GM19099 (cell line): Measurements from ENCODE around the gene GUK1.

ENCODE experiments used
- POLR2A ChIP-seq: IDR thresholded peaks from 3 replicates; pipeline ENCODE4 v1.6.1; 2011; ENCODE audit warnings: low read depth; ENCODE audit not compliant: insufficient read length; ENCODE audit errors: extremely low read depth

Gene GUK1

GRCh38 chr1:228168563-228169270, 28.6 kb downstream of the GUK1 start:
- TF ChIP-seq POLR2A: no peak

GRCh38 chr1:228169345-228169744, 29.3 kb downstream of the GUK1 start:
- no peak for TF ChIP-seq POLR2A

- no peak for TF ChIP-seq POLR2A
These were observed 30.6 kb downstream of the GUK1 start for GRCh38 chr1:228170666-228171065.

- no peak for TF ChIP-seq POLR2A
These were observed 31.3 kb downstream of the GUK1 start for GRCh38 chr1:228171221-228171891.

GRCh38 chr1:228172591-228173527, 32.8 kb downstream of the GUK1 start:
- TF ChIP-seq POLR2A: no peak

GRCh38 chr1:228174482-228175315, 34.6 kb downstream of the GUK1 start:
- TF ChIP-seq POLR2A: no peak

- TF ChIP-seq POLR2A: no peak
These were observed 35.4 kb downstream of the GUK1 start for GRCh38 chr1:228175316-228176023.

- no peak for TF ChIP-seq POLR2A
These were observed 35.9 kb downstream of the GUK1 start for GRCh38 chr1:228176024-228176395.

GRCh38 chr1:228176461-228177182, 36.5 kb downstream of the GUK1 start:
- TF ChIP-seq POLR2A: no peak

- TF ChIP-seq POLR2A: no peak
These were observed 37.0 kb downstream of the GUK1 start for GRCh38 chr1:228177183-228177475.

- no peak for TF ChIP-seq POLR2A
These were observed 37.9 kb downstream of the GUK1 start for GRCh38 chr1:228177721-228178710.

- TF ChIP-seq POLR2A: no peak
These were observed 38.9 kb downstream of the GUK1 start for GRCh38 chr1:228178737-228179684.
